Mucosa of descending colon (tissue), 3 donors: ENCODE results near the gene AGBL5. TPM values are rescaled to one million over a fixed set of nuclear protein-coding genes. Genes with fewer than 3 reads are reported as not detected.

ENCODE experiments used
- ATAC-seq: fragments of 200-7000 bp; cut with Tn5 transposase; one replicate; pipeline ENCODE4 v1.9.1; 2020; ENCODE audit warnings: mild to moderate bottlenecking, moderate library complexity
- DNase-seq, 3 donors: peaks; one replicate each; pipeline ENCODE4 v3.0.0-alpha.2; 2020
- H3K36me3 ChIP-seq: fragments of 200-600 bp; one replicate; pipeline ENCODE4 v1.8.0; 2021; ENCODE audit warnings: low read depth, mild to moderate bottlenecking
- H3K4me1 ChIP-seq: fragments of 200-600 bp; one replicate; pipeline ENCODE4 v1.8.0; 2021; ENCODE audit warnings: low read depth, mild to moderate bottlenecking
- H3K4me3 ChIP-seq: fragments of 200-600 bp; one replicate; pipeline ENCODE4 v1.8.0; 2021; ENCODE audit warnings: mild to moderate bottlenecking
- H3K9me3 ChIP-seq: fragments of 200-600 bp; one replicate; pipeline ENCODE4 v1.8.0; 2021; ENCODE audit warnings: mild to moderate bottlenecking
- CTCF ChIP-seq: fragments of 200-600 bp; IDR thresholded peaks from one replicate; pipeline ENCODE4 v1.8.0; 2022; ENCODE audit warnings: antibody characterized with exemption, mild to moderate bottlenecking
- intact Hi-C, 2 donors: fragments of 100-400 bp; cut with DNase I in 1 of 2; cut with micrococcal nuclease in 1 of 2; formaldehyde crosslinking; loops; one replicate each; pipeline versions ENCODE4 v1.11.0 to v1.11.1; 2022; cut with DNase I, micrococcal nuclease
- total RNA-seq, 3 donors: library from RNA; stranded (reverse); fragmentation: NEBNext Ultra II Directional in 2 of 3; extraction: Animal tissue kit (Norgen Biotek cat#: 25700) in 2 of 3; gene quantifications; one replicate each; pipeline versions ENCODE4 v1.2.1 to v1.2.4, GENCODE V29; 2021 to 2023
- donor health status: DM: no; HTN: no; CAD: no; lungs with moderate emphysema.
- donor health status: DM: no; HTN: no; CAD: no.
- donor health status: DM: no; HTN: yes; CAD: no.

AGBL5 gene
- total RNA-seq, 3 donors from 2014 or later: 16.7 to 20.0 (median 19.2) TPM

DNA sequence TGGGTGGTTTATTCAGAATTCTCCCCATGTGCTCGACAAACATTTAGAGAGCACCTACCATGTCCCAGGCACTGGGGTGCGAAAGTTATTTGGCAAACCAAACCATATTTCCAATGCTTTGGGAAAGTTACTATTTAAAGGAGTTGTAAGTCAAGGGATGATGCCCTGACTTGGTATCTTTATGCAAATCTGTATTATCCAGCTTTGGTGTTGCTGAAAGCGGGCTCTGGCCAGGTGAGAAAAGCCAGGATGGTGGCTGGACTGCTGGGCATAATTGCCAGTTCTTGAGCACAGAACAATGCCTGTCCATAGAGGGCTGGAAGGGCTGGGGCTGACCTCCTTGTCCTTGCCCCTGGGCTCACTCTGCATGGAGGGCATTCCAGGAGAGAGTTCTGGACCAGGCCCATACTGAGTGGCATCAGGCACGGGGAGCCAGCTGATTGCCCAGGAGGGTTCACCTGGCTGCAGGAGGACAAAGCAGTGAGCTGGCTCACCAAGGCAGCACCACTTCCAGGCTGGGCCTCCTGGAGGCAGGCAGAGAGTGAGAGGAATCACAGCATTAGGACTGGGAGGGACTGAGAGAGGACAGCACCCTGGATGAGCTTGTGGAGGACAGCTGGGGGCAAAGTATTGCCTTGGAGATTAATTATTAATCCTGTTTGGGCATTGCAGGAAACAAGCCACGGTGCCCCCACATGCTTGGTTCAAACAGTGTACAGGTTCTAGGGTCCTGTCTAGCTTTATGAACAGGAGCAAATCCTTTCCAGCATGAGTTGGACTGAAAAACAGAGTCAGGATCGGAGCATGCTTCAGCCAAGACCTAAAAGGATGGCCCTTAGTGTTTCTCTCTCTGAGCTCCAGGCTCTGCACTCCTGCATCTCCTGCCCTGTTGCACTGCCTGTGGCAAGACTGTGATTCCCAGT is 42.2 kb downstream of the AGBL5 start:
- intact Hi-C loops: loop anchor here (10.0 kb wide), 3 partner anchors 111 to 191 kb away; partner anchors contain the start of genes ATRAID (in 1 of the 2), CAD (in 1 of the 2), SLC5A6 (in 1 of the 2) and TRIM54 (in 1 of the 2)
- no peak overlapping the region for H3K4me3 ChIP-seq
- ATAC-seq: peak; percentile 22
- TF ChIP-seq CTCF: no peak
- no peak for DNase-seq
- no peaks in the 10 kb centered on the region for H3K9me3 ChIP-seq
- H3K4me1 ChIP-seq: peaks cover 10% of the 10 kb centered on the region
- no peaks in the 10 kb centered on the region for H3K36me3 ChIP-seq

DNA sequence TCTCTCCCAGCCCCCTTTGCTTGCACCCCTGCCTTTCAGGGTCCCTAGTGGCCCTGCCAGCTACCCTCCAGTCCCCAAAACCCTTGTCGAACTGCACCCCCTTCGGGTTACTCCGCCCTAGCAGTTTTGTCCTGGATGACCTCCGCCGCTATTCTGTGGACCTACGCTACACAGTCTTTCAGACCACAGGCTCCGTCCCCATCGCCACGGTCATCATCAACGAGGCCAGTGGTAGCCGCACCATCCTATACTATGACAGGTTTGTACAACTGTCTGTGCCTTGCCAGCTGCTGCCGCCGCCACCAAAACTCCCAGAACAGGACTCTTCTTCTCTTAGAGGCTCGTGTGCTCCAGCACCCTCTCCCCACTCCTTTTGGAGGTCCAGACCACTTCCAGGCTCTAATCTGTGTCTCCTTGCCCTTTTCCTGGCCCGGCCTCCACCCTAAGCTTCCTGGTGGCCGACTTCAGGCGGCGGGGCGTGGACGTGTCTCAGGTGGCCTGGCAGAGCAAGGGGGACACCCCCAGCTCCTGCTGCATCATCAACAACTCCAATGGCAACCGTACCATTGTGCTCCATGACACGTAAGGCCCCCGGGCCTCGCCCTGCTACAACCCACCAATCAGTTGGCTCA is 43.0 kb downstream of the AGBL5 start:
- Histone ChIP-seq H3K36me3 (no peaks in the 10 kb centered on the region), H3K4me1 (peaks cover 10% of the 10 kb centered on the region), H3K9me3 (no peaks in the 10 kb centered on the region), H3K4me3 (no peak overlapping the region)
- DNase-seq (no peak), ATAC-seq (no peak)
- TF ChIP-seq CTCF: no peak
- intact Hi-C loops: loop anchor here (10.0 kb wide), 3 partner anchors 110 to 190 kb away; partner anchors contain the start of genes ATRAID (in 1 of the 2), CAD (in 1 of the 2), SLC5A6 (in 1 of the 2) and TRIM54 (in 1 of the 2)

DNA sequence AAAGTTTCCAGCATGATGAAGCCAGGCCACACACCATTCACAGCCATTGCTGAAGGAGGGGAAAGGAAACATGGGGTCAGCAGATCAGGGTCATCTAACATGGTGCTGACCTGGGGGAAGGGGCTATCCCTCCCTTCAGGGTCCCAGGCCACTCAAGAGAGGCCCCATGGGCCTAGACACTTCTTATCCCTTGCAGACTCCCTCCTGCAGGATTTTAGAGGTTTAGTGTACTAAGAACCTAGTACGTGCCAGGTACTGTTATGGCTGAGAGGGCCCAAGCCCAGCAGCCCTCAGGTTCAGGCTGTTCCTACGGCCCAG is 43.9 kb downstream of the AGBL5 start:
- no peak overlapping the region for H3K4me3 ChIP-seq
- intact Hi-C loops: loop anchor here (10.0 kb wide), 3 partner anchors 109 to 189 kb away; partner anchors contain the start of genes ATRAID (in 1 of the 2), CAD (in 1 of the 2), SLC5A6 (in 1 of the 2) and TRIM54 (in 1 of the 2)
- DNase-seq: no peak
- ATAC-seq: no peak
- no peaks in the 10 kb centered on the region for H3K9me3 ChIP-seq
- no peak for TF ChIP-seq CTCF
- no peaks in the 10 kb centered on the region for H3K36me3 ChIP-seq
- H3K4me1 ChIP-seq: peaks cover 10% of the 10 kb centered on the region

DNA sequence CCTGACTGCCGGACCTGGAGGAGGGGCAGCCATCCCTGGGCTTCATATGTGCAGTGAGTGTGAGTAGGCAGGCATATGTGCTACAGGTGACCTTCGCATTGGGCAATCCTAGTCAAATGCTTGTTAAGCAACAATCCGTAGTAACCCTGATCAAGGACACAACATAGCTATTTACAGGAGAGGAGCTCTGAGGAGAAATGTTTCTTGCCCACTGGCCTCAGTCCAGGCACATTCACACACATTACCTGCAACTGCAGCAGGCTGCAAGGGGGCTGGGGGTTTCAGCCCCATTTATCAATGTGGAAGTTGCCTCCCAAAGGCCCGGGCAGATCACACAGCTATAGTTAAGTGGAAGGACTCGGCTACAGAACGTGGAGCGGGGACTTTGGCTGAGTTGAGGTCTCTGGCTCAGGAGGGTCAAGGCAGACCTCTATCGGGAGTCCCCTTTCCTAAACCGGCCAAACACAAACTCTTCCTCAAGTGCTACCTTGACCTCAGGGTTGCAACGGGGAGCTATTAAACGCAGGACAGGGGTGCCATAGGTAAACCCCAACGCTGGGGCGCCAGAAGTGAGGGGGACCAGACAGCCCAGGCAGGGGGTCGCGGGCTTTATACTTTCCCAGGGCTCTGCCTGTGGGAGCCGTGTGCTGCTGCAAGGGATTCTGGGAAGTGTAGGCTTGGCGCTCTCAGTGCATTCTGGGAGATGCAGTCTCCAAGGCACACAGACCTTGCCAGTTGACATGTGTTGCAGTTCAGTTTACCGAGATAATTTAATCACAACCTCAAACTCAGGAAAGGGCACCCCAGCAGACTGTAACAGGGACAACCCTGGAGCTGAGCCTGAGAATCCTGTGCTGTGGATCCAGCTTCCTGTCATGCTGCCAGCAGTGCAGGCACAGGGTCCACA is 44.5 kb downstream of the AGBL5 start:
- Histone ChIP-seq H3K4me3 (no peak overlapping the region), H3K36me3 (no peaks in the 10 kb centered on the region), H3K9me3 (no peaks in the 10 kb centered on the region), H3K4me1 (peaks cover 10% of the 10 kb centered on the region)
- intact Hi-C loops: loop anchor here (10.0 kb wide), 3 partner anchors 109 to 189 kb away; partner anchors contain the start of genes ATRAID (in 1 of the 2), CAD (in 1 of the 2), SLC5A6 (in 1 of the 2) and TRIM54 (in 1 of the 2)
- ATAC-seq: peak; percentile 71
- TF ChIP-seq CTCF: no peak
- DNase-seq: peak; percentile 58 to 75 (median 60)
